ENCODE results near the gene ACAA1.

- TF ChIP-seq CTCF (IDR thresholded peaks at IDR 0.05), result no peak
- no peak for TF ChIP-seq POLR2A (IDR thresholded peaks at IDR 0.05)
Measured at GRCh38 chr3:38108649-38109579, 28.0 kb downstream of the ACAA1 start.
